Esophagus squamous epithelium (tissue), 4 donors: ENCODE results near the gene SCGB1D2.

Experiments used
- CTCF ChIP-seq, 6 experiments: fragments of 450-650 bp in 4 of 6; fragments of 200-600 bp in 2 of 6; sonication (generic) in 2 of 6; IDR thresholded peaks; one replicate each; pipeline ENCODE4 v1.5.1; 2016 to 2019; ENCODE audit warnings: antibody characterized with exemption in 6 of 6, mild to moderate bottlenecking in 4 of 6, moderate library complexity in 4 of 6
- POLR2A ChIP-seq, 4 donors: fragments of 450-650 bp; IDR thresholded peaks; one replicate each; pipeline ENCODE4 v1.6.1; 2017; ENCODE audit warnings: antibody characterized with exemption in 4 of 4, mild to moderate bottlenecking in 4 of 4, moderate library complexity in 3 of 4

DNA sequence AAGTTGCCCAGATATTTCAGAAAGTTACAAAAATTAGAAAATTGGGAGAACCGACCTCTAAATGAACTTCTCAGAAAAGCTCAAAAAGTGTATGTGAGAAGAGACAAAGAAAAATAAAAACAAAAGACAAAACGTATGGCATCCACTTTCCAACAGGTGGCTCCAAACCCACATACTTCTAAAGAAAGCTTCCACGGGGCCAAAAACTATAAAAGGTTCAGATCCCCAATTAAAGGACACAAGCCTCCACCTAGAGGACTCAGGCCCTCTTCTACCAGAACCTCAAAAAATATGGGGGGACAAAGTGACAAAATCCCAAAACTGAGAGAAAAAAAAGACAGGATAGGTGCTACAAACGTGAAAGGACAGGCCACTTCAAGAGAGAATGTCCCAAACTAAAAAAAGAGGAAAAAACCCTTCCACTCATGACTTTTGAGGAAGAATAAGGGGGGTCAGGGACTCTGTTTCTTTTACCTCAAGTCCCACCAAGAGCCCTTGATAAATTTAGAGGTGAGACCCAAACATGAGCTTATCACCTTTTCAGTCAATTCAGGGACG, 24.8 kb upstream of the SCGB1D2 start:
- TF ChIP-seq CTCF (IDR thresholded peaks at IDR 0.05) (peak in 5 of 6 experiments; percentile 8 to 60 (median 31)), POLR2A (IDR thresholded peaks at IDR 0.05) (no peak)
